Karpas-422 (cell line): Measurements from ENCODE around the gene MALSU1. TPM values are rescaled to one million over a fixed set of nuclear protein-coding genes. Genes with fewer than 3 reads are reported as not detected.
"Not testable (repeated sequence)": the region's sequence is repeated elsewhere in the genome, so short reads cannot be mapped to it uniquely, and the experiment has no call there.

ENCODE experiments used
- DNase-seq: peaks from one replicate; pipeline ENCODE4 v3.0.0-alpha.2; 2015
- H2AFZ ChIP-seq: fragments of 200-600 bp; sonication (generic); 2 replicates; pipeline ENCODE4 v1.6.1; 2014; ENCODE audit warnings: antibody characterized with exemption, low read length, mixed read lengths
- H3K27ac ChIP-seq: fragments of 200-600 bp; sonication (generic); 2 replicates; pipeline ENCODE4 v1.5.1; 2014; ENCODE audit warnings: mild to moderate bottlenecking, low read length, moderate library complexity
- H3K27me3 ChIP-seq: fragments of 200-600 bp; sonication (generic); 2 replicates; pipeline ENCODE4 v1.6.1; 2014; ENCODE audit warnings: low read length, mixed read lengths
- H3K36me3 ChIP-seq: fragments of 200-600 bp; sonication (generic); 2 replicates; pipeline ENCODE4 v1.6.1; 2014; ENCODE audit warnings: low read length, mixed read lengths; ENCODE audit not compliant: insufficient read depth
- H3K4me1 ChIP-seq: fragments of 200-600 bp; sonication (generic); 2 replicates; pipeline ENCODE4 v1.6.1; 2014; ENCODE audit warnings: mild to moderate bottlenecking, low read length, mixed read lengths
- H3K4me2 ChIP-seq: fragments of 200-600 bp; sonication (generic); 2 replicates; pipeline ENCODE4 v1.6.1; 2014; ENCODE audit warnings: low read length, low read depth, mild to moderate bottlenecking; ENCODE audit not compliant: poor library complexity, severe bottlenecking
- H3K4me3 ChIP-seq: fragments of 200-600 bp; sonication (generic); 2 replicates; pipeline ENCODE4 v1.5.1; 2014; ENCODE audit warnings: mild to moderate bottlenecking, antibody characterized with exemption, low read length, mixed read lengths
- H3K79me2 ChIP-seq: fragments of 200-600 bp; sonication (generic); 2 replicates; pipeline ENCODE4 v1.6.1; 2014; ENCODE audit warnings: mild to moderate bottlenecking, low read length, mixed read lengths
- H3K9ac ChIP-seq: fragments of 200-600 bp; sonication (generic); 2 replicates; pipeline ENCODE4 v1.6.0; 2014; ENCODE audit warnings: low read length
- H3K9me2 ChIP-seq: fragments of 200-600 bp; sonication (generic), shearing (Covaris generic); replicated peaks from 2 replicates; pipeline ENCODE4 v1.6.0; 2014; ENCODE audit warnings: mild to moderate bottlenecking, low read length, moderate library complexity; ENCODE audit not compliant: insufficient read depth
- H3K9me3 ChIP-seq: fragments of 300-700, 200-600 bp; sonication (generic); 2 replicates; pipeline ENCODE4 v1.6.1; 2014; ENCODE audit warnings: low read length, mixed read lengths
- H4K20me1 ChIP-seq: fragments of 200-600 bp; sonication (generic); 2 replicates; pipeline ENCODE4 v1.6.1; 2014; ENCODE audit warnings: mild to moderate bottlenecking, antibody characterized with exemption, low read length, low read depth; ENCODE audit not compliant: insufficient read depth
- total RNA-seq: library from RNA; depleted of rRNA; stranded (reverse); fragments of >200 nt; shearing (Covaris generic); gene quantifications from 2 replicates; pipeline ENCODE4 v1.2.3, GENCODE V29; 2014; ENCODE audit warnings: low replicate concordance

Gene MALSU1
- total RNA-seq, 1 experiment from 2014 or later: 92.2 TPM

- Histone ChIP-seq H3K4me3 (no peak overlapping the region), H3K27me3 (no peaks in the 10 kb centered on the region), H3K27ac (no peak overlapping the region), H3K9me3 (no peaks in the 10 kb centered on the region), H2AFZ (no peak overlapping the region), H3K4me1 (no peaks in the 10 kb centered on the region), H3K9me2 (no peaks in the 10 kb centered on the region), H3K79me2 (peaks cover 64% of the 10 kb centered on the region), H4K20me1 (no peaks in the 10 kb centered on the region), H3K4me2 (no peak overlapping the region), H3K36me3 (peaks cover 68% of the 10 kb centered on the region), H3K9ac (no peak overlapping the region)
- no peak for DNase-seq
Observed at GRCh38 chr7:23308754-23309153, 9.6 kb downstream of the MALSU1 start.

GRCh38 chr7:23312141-23312540, 13.0 kb downstream of the MALSU1 start:
- H3K4me1 ChIP-seq, DNase-seq, H3K27me3 ChIP-seq, H3K9ac ChIP-seq, H3K9me3 ChIP-seq, H3K4me3 ChIP-seq, H3K9me2 ChIP-seq, H3K4me2 ChIP-seq, H2AFZ ChIP-seq, H3K27ac ChIP-seq, H4K20me1 ChIP-seq: not testable (repeated sequence)
- Histone ChIP-seq H3K36me3 (peaks cover 62% of the 10 kb centered on the region; the same call in 1 of the 2 replicates), H3K79me2 (peaks cover 30% of the 10 kb centered on the region)

DNA sequence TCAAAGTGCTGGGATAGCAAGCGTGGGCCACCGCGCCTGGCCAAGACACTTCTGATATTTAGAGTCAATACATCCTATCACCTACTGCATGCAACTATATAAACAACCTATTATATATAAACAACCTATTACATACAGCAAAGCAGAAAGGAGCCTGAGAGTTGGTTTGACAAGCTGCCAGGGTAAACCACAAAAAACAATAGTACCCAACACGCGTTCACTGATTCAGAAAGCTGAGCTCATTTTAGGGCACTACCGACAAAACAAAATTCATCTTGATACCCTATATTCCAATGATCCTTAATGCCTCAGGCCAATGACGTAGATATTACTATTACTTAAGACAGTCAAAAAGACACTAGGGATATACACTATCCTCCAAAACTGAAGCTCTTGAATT, 16.2 kb downstream of the MALSU1 start:
- Histone ChIP-seq H3K79me2 (no peaks in the 10 kb centered on the region), H3K9me3 (no peaks in the 10 kb centered on the region), H3K27me3 (no peaks in the 10 kb centered on the region), H3K4me1 (no peaks in the 10 kb centered on the region), H3K4me3 (no peak overlapping the region), H4K20me1 (no peaks in the 10 kb centered on the region), H3K36me3 (peaks cover 56% of the 10 kb centered on the region), H3K9me2 (no peaks in the 10 kb centered on the region), H2AFZ (no peak overlapping the region), H3K4me2 (no peak overlapping the region), H3K27ac (no peak overlapping the region), H3K9ac (no peak overlapping the region)
- no peak for DNase-seq

DNA sequence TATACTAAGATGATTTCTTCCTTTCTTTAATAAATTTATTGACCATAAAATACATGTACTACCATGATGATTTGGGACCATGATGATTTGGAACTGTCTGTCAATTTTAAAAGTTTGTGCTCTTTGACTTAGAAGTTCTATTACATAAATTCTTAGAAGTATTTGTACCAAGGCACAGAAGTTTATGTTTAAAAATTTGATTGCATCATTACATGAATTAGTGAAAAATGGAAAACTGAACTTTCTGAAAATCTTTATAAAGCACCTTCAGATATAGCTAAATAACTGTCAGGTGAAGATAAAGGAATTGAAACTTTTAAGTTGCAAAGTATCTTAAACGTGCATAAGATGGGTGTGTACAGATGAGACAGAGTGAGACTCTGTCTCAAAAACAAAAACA, 32.0 kb downstream of the MALSU1 start:
- Histone ChIP-seq H3K27me3 (no peaks in the 10 kb centered on the region), H3K9me3 (no peaks in the 10 kb centered on the region), H3K27ac (no peak overlapping the region), H4K20me1 (no peaks in the 10 kb centered on the region), H3K36me3 (peaks cover 61% of the 10 kb centered on the region), H2AFZ (no peak overlapping the region), H3K9me2 (no peaks in the 10 kb centered on the region), H3K9ac (no peak overlapping the region), H3K4me3 (no peak overlapping the region), H3K4me1 (no peaks in the 10 kb centered on the region), H3K4me2 (no peak overlapping the region), H3K79me2 (peaks cover 34% of the 10 kb centered on the region)
- no peak for DNase-seq

DNA sequence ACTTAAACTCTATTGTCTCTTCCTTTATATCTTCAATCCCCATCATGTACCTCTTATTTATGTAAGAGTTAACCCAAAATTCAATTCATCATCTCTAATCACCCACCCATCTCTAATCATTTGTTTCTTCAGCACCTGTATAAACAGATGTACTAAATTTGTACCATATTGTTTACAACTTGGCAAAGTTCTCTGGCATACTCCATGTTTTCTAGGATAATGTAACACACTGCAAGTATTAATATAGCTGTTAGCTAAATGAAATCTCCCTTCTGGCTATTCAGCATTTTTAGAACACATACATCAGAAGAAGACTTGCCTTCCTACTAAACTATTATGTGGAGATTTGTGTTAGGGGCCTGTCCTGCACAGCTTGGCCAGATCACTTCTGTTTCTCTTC, 33.1 kb downstream of the MALSU1 start:
- Histone ChIP-seq H3K79me2 (peaks cover 34% of the 10 kb centered on the region), H4K20me1 (no peaks in the 10 kb centered on the region), H3K9ac (no peak overlapping the region), H3K9me3 (no peaks in the 10 kb centered on the region), H3K27me3 (no peaks in the 10 kb centered on the region), H2AFZ (no peak overlapping the region), H3K27ac (no peak overlapping the region), H3K4me3 (no peak overlapping the region), H3K4me1 (no peaks in the 10 kb centered on the region), H3K9me2 (no peaks in the 10 kb centered on the region), H3K36me3 (peaks cover 66% of the 10 kb centered on the region), H3K4me2 (no peak overlapping the region)
- no peak for DNase-seq

DNA sequence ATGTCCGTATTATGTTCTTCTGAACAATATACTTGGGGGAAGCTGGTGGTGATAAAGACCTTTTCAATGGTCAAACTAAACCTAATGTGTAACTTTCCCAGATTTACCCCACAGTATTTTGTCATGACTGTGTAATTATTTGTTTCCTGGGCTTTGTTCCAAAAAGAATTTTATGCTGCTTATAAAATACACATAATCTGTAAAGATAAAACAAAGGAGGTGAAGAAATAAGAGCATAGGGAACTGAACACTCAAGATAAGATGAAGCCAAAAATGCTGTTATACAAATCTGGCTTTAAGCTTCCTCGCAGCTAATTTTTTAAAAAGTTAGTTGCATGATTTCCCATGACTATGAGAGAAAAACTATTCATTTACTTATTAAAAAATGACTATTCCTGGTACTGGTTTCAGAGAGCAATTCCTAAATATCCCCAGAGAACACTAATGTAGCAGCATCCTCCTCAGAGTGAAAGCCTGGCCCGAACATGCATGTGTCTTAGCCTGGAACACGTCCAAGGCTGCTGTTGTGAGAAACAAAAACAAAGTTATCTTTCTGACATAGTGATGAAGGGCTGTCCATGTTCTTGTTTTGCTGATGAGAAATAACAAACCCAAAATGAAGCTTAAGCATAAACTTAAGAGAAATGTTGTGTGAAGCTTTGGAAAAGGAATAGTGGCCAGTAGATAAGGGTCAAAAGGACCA, 33.9 kb downstream of the MALSU1 start:
- Histone ChIP-seq H3K4me1 (no peaks in the 10 kb centered on the region), H3K36me3 (peaks cover 67% of the 10 kb centered on the region), H3K4me3 (no peak overlapping the region), H2AFZ (no peak overlapping the region), H3K4me2 (no peak overlapping the region), H3K27me3 (no peaks in the 10 kb centered on the region), H3K9me3 (no peaks in the 10 kb centered on the region), H3K9me2 (no peaks in the 10 kb centered on the region), H4K20me1 (no peaks in the 10 kb centered on the region), H3K9ac (no peak overlapping the region), H3K27ac (no peak overlapping the region), H3K79me2 (peaks cover 36% of the 10 kb centered on the region)
- DNase-seq: no peak

- Histone ChIP-seq H2AFZ (no peak overlapping the region), H4K20me1 (no peaks in the 10 kb centered on the region), H3K4me2 (no peak overlapping the region), H3K27me3 (no peaks in the 10 kb centered on the region), H3K36me3 (peaks cover 68% of the 10 kb centered on the region), H3K27ac (no peak overlapping the region), H3K4me3 (no peak overlapping the region), H3K9ac (no peak overlapping the region), H3K79me2 (peaks cover 29% of the 10 kb centered on the region), H3K9me2 (no peaks in the 10 kb centered on the region), H3K9me3 (no peaks in the 10 kb centered on the region), H3K4me1 (no peaks in the 10 kb centered on the region)
- no peak for DNase-seq
Observed at GRCh38 chr7:23333671-23334246, 34.6 kb downstream of the MALSU1 start.

GRCh38 chr7:23334482-23335056, 35.4 kb downstream of the MALSU1 start:
- Histone ChIP-seq H3K27ac (no peak overlapping the region), H3K4me2 (no peak overlapping the region), H3K36me3 (peaks cover 71% of the 10 kb centered on the region), H3K9me2 (no peaks in the 10 kb centered on the region), H2AFZ (no peak overlapping the region), H3K4me1 (no peaks in the 10 kb centered on the region), H3K9me3 (no peaks in the 10 kb centered on the region), H4K20me1 (no peaks in the 10 kb centered on the region), H3K79me2 (peaks cover 24% of the 10 kb centered on the region), H3K9ac (no peak overlapping the region), H3K4me3 (no peak overlapping the region), H3K27me3 (no peaks in the 10 kb centered on the region)
- DNase-seq: no peak
